Right atrium auricular region (tissue), 2 donors: ENCODE results near the gene KCNS3. TPM values are rescaled to one million over a fixed set of nuclear protein-coding genes. Genes with fewer than 3 reads are reported as not detected.

ENCODE experiments used
- DNase-seq: peaks from one replicate; pipeline ENCODE4 v3.0.0-alpha.2; 2019; ENCODE audit warnings: low spot score
- H3K27ac ChIP-seq, 2 donors: fragments of 200-600 bp; sonication (generic); 1 replicate in 1 of 2; 2 replicates in 1 of 2; pipeline ENCODE4 v1.5.1; 2016 to 2019
- H3K27me3 ChIP-seq, 2 donors: fragments of 200-600 bp; sonication (generic); one replicate each; pipeline versions ENCODE4 v1.5.1 to v1.6.0; 2017 to 2019
- H3K36me3 ChIP-seq: fragments of 200-600 bp; sonication (generic); one replicate; pipeline ENCODE4 v1.5.1; 2016
- H3K4me1 ChIP-seq, 2 donors: fragments of 200-600 bp; sonication (generic); one replicate each; pipeline versions ENCODE4 v1.5.1 to v1.6.0; 2017 to 2019
- H3K4me3 ChIP-seq, 2 donors: fragments of 200-600 bp; sonication (generic); 1 replicate in 1 of 2; 2 replicates in 1 of 2; pipeline ENCODE4 v1.5.1; 2017 to 2019; ENCODE audit warnings: mild to moderate bottlenecking in 1 of 2, moderate library complexity in 1 of 2
- H3K9me3 ChIP-seq, 2 donors: fragments of 200-600 bp; sonication (generic); one replicate each; pipeline ENCODE4 v1.5.1; 2019
- total RNA-seq, 2 donors: library from RNA; depleted of rRNA; stranded (reverse); fragments of >200 nt; gene quantifications; one replicate each; pipeline ENCODE4 v1.1.0, GENCODE V29; 2016
- TF ChIP-seq, protein P1 (sequence below), 2 donors: fragments of 200-600 bp; sonication (generic); IDR thresholded peaks; one replicate each; pipeline ENCODE4 v1.5.1; 2019; ENCODE audit warnings: antibody characterized with exemption in 2 of 2

The KCNS3 gene
- total RNA-seq, 2 donors from 2014 or later: 3.7 to 13.7 TPM

DNA sequence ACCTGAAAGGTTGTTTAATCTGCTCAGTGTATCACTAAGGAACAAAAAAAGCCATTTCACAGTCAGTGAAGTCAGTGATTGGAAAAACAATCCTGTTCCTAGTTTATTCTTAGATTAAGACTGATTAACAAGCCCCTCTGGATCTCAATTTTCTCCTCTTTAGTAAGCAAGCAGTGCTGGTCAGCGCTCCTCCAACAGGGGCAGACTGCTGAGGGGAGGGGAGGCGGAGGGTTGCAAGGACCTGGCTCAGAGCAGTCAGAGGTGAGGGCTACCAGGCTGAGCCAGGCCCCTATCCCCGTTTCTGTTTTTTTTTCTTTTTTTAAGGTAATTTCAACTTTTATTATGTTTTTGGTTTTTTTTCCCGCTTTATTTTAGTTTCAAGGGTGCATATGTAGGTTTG is 24.7 kb upstream of the KCNS3 start:
- TF ChIP-seq, protein P1, sequence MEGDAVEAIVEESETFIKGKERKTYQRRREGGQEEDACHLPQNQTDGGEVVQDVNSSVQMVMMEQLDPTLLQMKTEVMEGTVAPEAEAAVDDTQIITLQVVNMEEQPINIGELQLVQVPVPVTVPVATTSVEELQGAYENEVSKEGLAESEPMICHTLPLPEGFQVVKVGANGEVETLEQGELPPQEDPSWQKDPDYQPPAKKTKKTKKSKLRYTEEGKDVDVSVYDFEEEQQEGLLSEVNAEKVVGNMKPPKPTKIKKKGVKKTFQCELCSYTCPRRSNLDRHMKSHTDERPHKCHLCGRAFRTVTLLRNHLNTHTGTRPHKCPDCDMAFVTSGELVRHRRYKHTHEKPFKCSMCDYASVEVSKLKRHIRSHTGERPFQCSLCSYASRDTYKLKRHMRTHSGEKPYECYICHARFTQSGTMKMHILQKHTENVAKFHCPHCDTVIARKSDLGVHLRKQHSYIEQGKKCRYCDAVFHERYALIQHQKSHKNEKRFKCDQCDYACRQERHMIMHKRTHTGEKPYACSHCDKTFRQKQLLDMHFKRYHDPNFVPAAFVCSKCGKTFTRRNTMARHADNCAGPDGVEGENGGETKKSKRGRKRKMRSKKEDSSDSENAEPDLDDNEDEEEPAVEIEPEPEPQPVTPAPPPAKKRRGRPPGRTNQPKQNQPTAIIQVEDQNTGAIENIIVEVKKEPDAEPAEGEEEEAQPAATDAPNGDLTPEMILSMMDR (IDR thresholded peaks at IDR 0.05): no peak
- Histone ChIP-seq H3K4me3 (no peak overlapping the region), H3K36me3 (no peaks in the 10 kb centered on the region), H3K27me3 (no peaks in the 10 kb centered on the region), H3K4me1 (no peaks in the 10 kb centered on the region), H3K9me3 (no peaks in the 10 kb centered on the region), H3K27ac (no peak overlapping the region)
- no peak for DNase-seq

DNA sequence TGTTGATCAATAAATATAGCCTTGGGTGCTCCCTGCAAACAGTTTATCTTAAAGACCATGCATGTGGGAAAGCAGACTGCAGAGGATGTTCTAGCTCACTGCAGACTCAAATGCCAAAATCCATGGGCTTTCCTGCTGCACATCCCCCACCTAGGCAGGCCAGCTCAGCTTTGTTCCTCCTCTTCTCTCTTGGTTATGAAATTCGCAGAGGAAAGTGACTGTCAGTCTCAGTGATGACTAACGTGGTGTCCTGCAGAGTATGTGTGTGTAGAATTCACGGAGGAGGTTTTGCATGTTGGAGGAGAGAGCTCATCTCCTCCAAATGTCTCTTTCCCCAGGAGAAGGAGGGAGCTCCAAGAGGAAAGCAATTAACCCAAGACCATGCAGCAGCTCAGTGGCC is 21.4 kb upstream of the KCNS3 start:
- Histone ChIP-seq H3K27me3 (no peaks in the 10 kb centered on the region), H3K27ac (no peak overlapping the region), H3K4me3 (no peak overlapping the region), H3K9me3 (no peaks in the 10 kb centered on the region), H3K4me1 (no peaks in the 10 kb centered on the region), H3K36me3 (no peaks in the 10 kb centered on the region)
- no peak for DNase-seq
- TF ChIP-seq, protein P1 (IDR thresholded peaks at IDR 0.05): no peak

DNA sequence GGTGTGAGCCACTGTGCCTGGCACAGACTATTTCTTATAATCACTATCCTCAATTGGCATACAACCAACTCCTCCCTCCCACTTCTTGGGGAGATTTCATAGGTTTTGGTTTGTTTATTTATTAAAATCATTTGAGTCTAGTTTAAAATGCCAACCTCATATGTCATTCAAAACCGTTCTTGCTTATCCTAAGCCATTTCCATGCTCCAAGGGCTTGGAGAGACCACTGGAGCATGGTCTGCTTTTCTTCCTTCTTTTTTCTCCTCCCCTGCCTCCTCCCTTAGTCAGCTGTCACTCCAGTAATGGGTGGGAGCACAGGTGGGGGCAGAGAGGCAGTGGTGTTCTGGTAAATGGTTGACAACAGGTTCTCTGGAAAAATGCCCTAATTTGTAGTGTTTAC is 20.4 kb upstream of the KCNS3 start:
- Histone ChIP-seq H3K27ac (no peak overlapping the region), H3K27me3 (no peaks in the 10 kb centered on the region), H3K36me3 (no peaks in the 10 kb centered on the region), H3K4me1 (no peaks in the 10 kb centered on the region), H3K9me3 (no peaks in the 10 kb centered on the region), H3K4me3 (no peak overlapping the region)
- DNase-seq: no peak
- TF ChIP-seq, protein P1 (IDR thresholded peaks at IDR 0.05): no peak

DNA sequence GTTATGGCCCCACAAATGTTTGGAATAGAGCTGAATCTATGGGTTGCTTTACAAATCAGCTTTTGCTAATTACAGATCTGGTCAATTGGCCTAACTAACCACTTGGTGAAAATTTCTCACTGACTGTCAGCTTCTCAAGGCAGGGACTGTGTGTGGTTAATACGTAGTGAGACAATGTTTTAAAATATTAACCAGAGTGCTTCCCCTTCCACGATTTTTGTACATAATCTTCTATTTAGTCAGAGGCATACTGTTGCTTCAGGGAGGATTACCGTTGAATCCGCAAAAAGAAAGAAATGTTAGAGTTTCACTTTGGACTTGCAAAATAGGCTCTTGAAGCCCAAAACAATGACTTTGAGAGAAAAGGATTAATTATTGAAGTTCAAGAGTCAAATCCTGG is 14.9 kb upstream of the KCNS3 start:
- Histone ChIP-seq H3K4me1 (no peaks in the 10 kb centered on the region), H3K36me3 (no peaks in the 10 kb centered on the region), H3K27ac (no peak overlapping the region), H3K9me3 (no peaks in the 10 kb centered on the region), H3K4me3 (no peak overlapping the region), H3K27me3 (no peaks in the 10 kb centered on the region)
- TF ChIP-seq, protein P1 (IDR thresholded peaks at IDR 0.05): no peak
- no peak for DNase-seq

DNA sequence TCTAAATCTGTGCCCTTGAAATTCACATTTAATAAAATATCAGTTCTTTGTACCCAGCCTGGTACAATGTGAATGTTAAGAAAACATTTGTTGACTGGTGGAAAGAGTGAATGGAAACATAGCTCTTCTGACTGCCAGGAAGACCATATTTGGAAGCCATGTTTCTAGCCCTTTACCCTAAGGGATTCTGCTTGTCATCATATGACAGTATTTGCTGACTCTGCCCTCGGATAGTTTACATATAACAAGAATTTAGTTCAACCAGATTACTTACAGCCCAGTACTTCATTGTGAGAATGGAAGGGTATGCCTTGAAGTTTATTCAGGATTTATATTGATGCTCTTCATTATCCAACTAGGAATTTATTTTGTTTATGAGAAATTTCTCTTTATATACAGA is 13.8 kb upstream of the KCNS3 start:
- TF ChIP-seq, protein P1 (IDR thresholded peaks at IDR 0.05): no peak

DNA sequence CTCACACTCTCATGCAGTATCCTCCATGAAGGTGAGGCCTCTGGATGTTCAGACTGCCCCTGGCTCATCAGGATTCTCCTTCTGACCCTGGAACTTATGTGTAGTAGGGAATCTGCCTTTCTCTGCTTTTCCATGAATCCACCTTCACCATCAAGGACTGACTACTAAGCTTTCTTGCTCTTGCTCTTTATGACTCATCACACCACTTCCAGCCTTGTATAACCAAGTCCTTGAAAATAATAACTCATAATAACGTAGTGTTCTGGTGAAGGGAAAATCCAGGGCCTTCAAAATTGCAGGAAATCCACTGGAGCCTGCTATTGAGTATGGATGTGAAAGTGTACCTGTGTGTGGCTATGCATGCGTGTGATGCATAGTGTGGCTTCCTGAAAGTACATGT is 11.3 kb upstream of the KCNS3 start:
- H3K4me1 ChIP-seq: no peaks in the 10 kb centered on the region
- DNase-seq: no peak
- no peak overlapping the region for H3K4me3 ChIP-seq
- H3K9me3 ChIP-seq: no peaks in the 10 kb centered on the region
- H3K36me3 ChIP-seq: no peaks in the 10 kb centered on the region
- no peak overlapping the region for H3K27ac ChIP-seq
- H3K27me3 ChIP-seq: no peaks in the 10 kb centered on the region
- TF ChIP-seq, protein P1 (IDR thresholded peaks at IDR 0.05): no peak

More for the DNA sequence above, 13.8 kb upstream of the KCNS3 start:
- H3K27me3 ChIP-seq: no peaks in the 10 kb centered on the region
- no peaks in the 10 kb centered on the region for H3K36me3 ChIP-seq
- DNase-seq: no peak
- no peaks in the 10 kb centered on the region for H3K9me3 ChIP-seq
- H3K27ac ChIP-seq: no peak overlapping the region
- no peak overlapping the region for H3K4me3 ChIP-seq
- no peaks in the 10 kb centered on the region for H3K4me1 ChIP-seq
